GM18858 (cell line): ENCODE data around the gene CTIF.
"Not testable (repeated sequence)": the region's sequence is repeated elsewhere in the genome, so short reads cannot be mapped to it uniquely, and the experiment has no call there.

Experiments used
- ATAC-seq: cut with Tn5 transposase; IDR thresholded peaks from one replicate; pipeline ENCODE4 v1.9.1; 2021; ENCODE audit not compliant: unreplicated experiment

CTIF gene

GRCh38 chr18:48538531-48539405, at the start of gene CTIF:
TSS of gene CTIF (plus strand) at chr18:48539031. CDS start at chr18:48619566, 80,535 bp downstream.
- ATAC-seq = peak; percentile 74

GRCh38 chr18:48490641-48491293, 48.1 kb upstream of the CTIF start:
- no peak for ATAC-seq

- ATAC-seq = no peak
Measured at GRCh38 chr18:48492880-48493279, 46.0 kb upstream of the CTIF start.

- ATAC-seq = no peak
Measured at GRCh38 chr18:48493434-48494230, 45.2 kb upstream of the CTIF start.

- ATAC-seq = no peak
Measured at GRCh38 chr18:48497863-48498262, 41.0 kb upstream of the CTIF start.

- no peak for ATAC-seq
Measured at GRCh38 chr18:48500517-48500916, 38.3 kb upstream of the CTIF start.

- no peak for ATAC-seq
Measured at GRCh38 chr18:48502906-48503305, 35.9 kb upstream of the CTIF start.

- no peak for ATAC-seq
Measured at GRCh38 chr18:48504819-48505218, 34.0 kb upstream of the CTIF start.

GRCh38 chr18:48506983-48507568, 31.8 kb upstream of the CTIF start:
- not testable (repeated sequence) for ATAC-seq

- not testable (repeated sequence) for ATAC-seq
Measured at GRCh38 chr18:48512498-48512897, 26.3 kb upstream of the CTIF start.

- ATAC-seq = no peak
Measured at GRCh38 chr18:48514786-48515185, 24.0 kb upstream of the CTIF start.

- no peak for ATAC-seq
Measured at GRCh38 chr18:48517048-48517447, 21.8 kb upstream of the CTIF start.

- no peak for ATAC-seq
Measured at GRCh38 chr18:48519431-48520100, 19.3 kb upstream of the CTIF start.

- ATAC-seq = no peak
Measured at GRCh38 chr18:48521723-48522122, 17.1 kb upstream of the CTIF start.

- ATAC-seq = no peak
Measured at GRCh38 chr18:48525671-48526070, 13.2 kb upstream of the CTIF start.

GRCh38 chr18:48527461-48527860, 11.4 kb upstream of the CTIF start:
- ATAC-seq = no peak

- ATAC-seq = no peak
Measured at GRCh38 chr18:48528861-48529260, 10.0 kb upstream of the CTIF start.

GRCh38 chr18:48529796-48530195, 9.0 kb upstream of the CTIF start:
- ATAC-seq = no peak

GRCh38 chr18:48530399-48531081, 8.3 kb upstream of the CTIF start:
- no peak for ATAC-seq

GRCh38 chr18:48531082-48531403, 7.8 kb upstream of the CTIF start:
- ATAC-seq = no peak
